Right lobe of liver (tissue), 4 donors: ENCODE results near the gene SDF2L1.

Experiments used
- POLR2A ChIP-seq: fragments of 450-650 bp; IDR thresholded peaks from one replicate; pipeline ENCODE4 v1.6.1; 2017; ENCODE audit warnings: antibody characterized with exemption, mild to moderate bottlenecking
- TF ChIP-seq, protein P1 (sequence below), 4 donors: fragments of 200-600 bp in 3 of 4; fragments of 450-650 bp in 1 of 4; IDR thresholded peaks; one replicate each; pipeline versions ENCODE4 v1.5.1 to v1.8.0; 2016 to 2022; ENCODE audit warnings: antibody characterized with exemption in 4 of 4, mild to moderate bottlenecking in 2 of 4
- donor health status: DM: no; HTN: no; CAD: no.
- donor health status: DM: no; HTN: no; CAD: no.
- donor health status: DM: no; HTN: yes; CAD: no.

DNA sequence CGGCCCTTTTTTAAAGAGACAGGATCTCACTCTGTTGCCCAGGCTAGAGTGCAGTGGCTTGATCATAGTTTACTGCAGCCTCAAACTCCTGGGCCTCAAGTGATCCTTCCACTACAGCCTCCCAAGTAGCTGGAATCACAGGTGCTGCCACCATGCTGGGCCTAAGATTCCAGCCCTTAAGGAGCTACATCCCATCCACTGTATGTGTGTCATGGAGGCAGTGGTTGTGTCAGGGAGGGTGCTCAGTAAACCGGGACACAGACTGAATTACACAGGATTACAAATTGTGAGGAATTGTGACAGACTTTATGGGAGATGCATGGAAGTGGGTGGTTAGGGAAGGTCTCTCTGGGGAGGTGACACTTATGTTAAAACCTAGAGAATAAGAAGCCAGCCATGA lies 21.6 kb downstream of the SDF2L1 start:
- TF ChIP-seq, protein P1, sequence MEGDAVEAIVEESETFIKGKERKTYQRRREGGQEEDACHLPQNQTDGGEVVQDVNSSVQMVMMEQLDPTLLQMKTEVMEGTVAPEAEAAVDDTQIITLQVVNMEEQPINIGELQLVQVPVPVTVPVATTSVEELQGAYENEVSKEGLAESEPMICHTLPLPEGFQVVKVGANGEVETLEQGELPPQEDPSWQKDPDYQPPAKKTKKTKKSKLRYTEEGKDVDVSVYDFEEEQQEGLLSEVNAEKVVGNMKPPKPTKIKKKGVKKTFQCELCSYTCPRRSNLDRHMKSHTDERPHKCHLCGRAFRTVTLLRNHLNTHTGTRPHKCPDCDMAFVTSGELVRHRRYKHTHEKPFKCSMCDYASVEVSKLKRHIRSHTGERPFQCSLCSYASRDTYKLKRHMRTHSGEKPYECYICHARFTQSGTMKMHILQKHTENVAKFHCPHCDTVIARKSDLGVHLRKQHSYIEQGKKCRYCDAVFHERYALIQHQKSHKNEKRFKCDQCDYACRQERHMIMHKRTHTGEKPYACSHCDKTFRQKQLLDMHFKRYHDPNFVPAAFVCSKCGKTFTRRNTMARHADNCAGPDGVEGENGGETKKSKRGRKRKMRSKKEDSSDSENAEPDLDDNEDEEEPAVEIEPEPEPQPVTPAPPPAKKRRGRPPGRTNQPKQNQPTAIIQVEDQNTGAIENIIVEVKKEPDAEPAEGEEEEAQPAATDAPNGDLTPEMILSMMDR (IDR thresholded peaks at IDR 0.05): no peak
- TF ChIP-seq POLR2A: no peak
